Sigmoid colon (tissue), 4 donors: ENCODE measurements around the gene MIAT.

Experiments used
- CTCF ChIP-seq, 4 experiments: fragments of 450-650 bp in 3 of 4; fragments of 200-600 bp in 1 of 4; IDR thresholded peaks; one replicate each; pipeline ENCODE4 v1.5.1; 2016 to 2019; ENCODE audit warnings: antibody characterized with exemption in 4 of 4, mild to moderate bottlenecking in 3 of 4, moderate library complexity in 2 of 4
- EP300 ChIP-seq, 4 donors: sonication (generic); formaldehyde crosslinking; IDR thresholded peaks; one replicate each; pipeline ENCODE4 v1.6.1; 2017; ENCODE audit warnings: antibody characterized with exemption in 4 of 4
- POLR2A ChIP-seq, 2 donors: fragments of 450-650 bp; IDR thresholded peaks; one replicate each; pipeline ENCODE4 v1.6.1; 2016; ENCODE audit warnings: antibody characterized with exemption in 2 of 2, mild to moderate bottlenecking in 2 of 2, moderate library complexity in 2 of 2
- POLR2AphosphoS5 ChIP-seq, 4 donors: sonication (generic); formaldehyde crosslinking; IDR thresholded peaks; one replicate each; pipeline ENCODE4 v1.6.1; 2017; ENCODE audit warnings: antibody characterized with exemption in 4 of 4

- TF ChIP-seq POLR2A (IDR thresholded peaks at IDR 0.05) (no peak), EP300 (IDR thresholded peaks at IDR 0.05) (no peak), CTCF (IDR thresholded peaks at IDR 0.05) (no peak), POLR2AphosphoS5 (IDR thresholded peaks at IDR 0.05) (no peak)
Observed at GRCh38 chr22:26722159-26722558, 64.8 kb downstream of the MIAT start.
